GM13976 (cell line): Measurements from ENCODE around the gene CCR5AS.

Experiments used
- DNase-seq: peaks from one replicate; pipeline ENCODE4 v3.0.0; 2012; ENCODE audit warnings: low spot score
- in situ Hi-C: fragments of 300-500 bp; cut with MboI; formaldehyde crosslinking; loops from one replicate; pipeline ENCODE4 v1.12.0; 2022; ENCODE audit warnings: low sequenced_read_pairs, mixed read lengths, inconsistent platforms; ENCODE audit not compliant: unreplicated experiment
- TF ChIP-seq, protein P1 (sequence below): IDR thresholded peaks from 2 replicates; pipeline ENCODE4 v1.5.1; 2012; ENCODE audit warnings: borderline replicate concordance, mild to moderate bottlenecking; ENCODE audit not compliant: insufficient read depth; ENCODE audit errors: extremely low read depth, missing control alignments, control extremely low read depth

CCR5AS gene

GRCh38 chr3:46351646-46352045 lies 55.2 kb downstream of the CCR5AS start:
- TF ChIP-seq, protein P1, sequence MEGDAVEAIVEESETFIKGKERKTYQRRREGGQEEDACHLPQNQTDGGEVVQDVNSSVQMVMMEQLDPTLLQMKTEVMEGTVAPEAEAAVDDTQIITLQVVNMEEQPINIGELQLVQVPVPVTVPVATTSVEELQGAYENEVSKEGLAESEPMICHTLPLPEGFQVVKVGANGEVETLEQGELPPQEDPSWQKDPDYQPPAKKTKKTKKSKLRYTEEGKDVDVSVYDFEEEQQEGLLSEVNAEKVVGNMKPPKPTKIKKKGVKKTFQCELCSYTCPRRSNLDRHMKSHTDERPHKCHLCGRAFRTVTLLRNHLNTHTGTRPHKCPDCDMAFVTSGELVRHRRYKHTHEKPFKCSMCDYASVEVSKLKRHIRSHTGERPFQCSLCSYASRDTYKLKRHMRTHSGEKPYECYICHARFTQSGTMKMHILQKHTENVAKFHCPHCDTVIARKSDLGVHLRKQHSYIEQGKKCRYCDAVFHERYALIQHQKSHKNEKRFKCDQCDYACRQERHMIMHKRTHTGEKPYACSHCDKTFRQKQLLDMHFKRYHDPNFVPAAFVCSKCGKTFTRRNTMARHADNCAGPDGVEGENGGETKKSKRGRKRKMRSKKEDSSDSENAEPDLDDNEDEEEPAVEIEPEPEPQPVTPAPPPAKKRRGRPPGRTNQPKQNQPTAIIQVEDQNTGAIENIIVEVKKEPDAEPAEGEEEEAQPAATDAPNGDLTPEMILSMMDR, result no peak
- no peak for DNase-seq
- in situ Hi-C loops, result no loop called here

GRCh38 chr3:46350262-46350565 lies 56.7 kb downstream of the CCR5AS start:
- in situ Hi-C loops, result no loop called here
- no peak for DNase-seq
- TF ChIP-seq, protein P1, result no peak

DNA sequence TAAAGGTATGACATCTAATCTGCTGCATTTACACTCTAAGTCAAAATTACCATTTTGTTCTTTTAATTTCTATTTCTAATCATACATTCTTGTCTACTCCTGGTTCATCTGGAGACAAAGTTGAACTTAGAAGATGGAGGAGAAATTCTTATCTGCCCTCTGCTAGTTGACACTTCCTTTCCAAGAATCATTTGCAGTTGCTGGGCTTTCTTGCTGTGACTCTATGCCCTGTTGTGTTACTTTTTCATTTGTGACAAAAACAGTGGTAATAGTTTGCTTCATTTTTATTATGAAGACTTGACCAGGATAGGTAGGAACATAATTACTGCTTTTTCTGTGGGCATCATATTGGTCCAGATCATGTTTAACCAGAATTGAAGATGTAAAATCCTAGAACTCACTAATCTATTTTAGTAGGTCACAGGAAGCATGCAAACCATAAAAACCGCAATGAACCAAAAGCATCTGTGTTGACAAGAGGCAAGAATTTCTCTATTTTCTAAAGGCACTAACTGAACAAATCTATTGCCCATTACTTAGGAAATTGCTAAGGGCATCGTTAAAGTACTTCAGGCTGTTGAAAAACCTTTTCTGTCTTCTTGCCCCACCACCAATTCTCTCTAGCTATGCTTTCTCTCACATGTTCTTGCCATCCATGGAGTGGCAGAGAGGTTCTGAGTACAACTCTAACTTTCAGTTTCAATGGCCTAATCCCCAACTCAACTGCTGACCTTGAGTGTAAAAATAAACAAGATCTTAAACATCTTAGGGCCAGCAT lies 57.2 kb downstream of the CCR5AS start:
- in situ Hi-C loops, result no loop called here
- TF ChIP-seq, protein P1, result no peak
- DNase-seq, result no peak

GRCh38 chr3:46348823-46349482 lies 57.9 kb downstream of the CCR5AS start:
- in situ Hi-C loops, result no loop called here

DNA sequence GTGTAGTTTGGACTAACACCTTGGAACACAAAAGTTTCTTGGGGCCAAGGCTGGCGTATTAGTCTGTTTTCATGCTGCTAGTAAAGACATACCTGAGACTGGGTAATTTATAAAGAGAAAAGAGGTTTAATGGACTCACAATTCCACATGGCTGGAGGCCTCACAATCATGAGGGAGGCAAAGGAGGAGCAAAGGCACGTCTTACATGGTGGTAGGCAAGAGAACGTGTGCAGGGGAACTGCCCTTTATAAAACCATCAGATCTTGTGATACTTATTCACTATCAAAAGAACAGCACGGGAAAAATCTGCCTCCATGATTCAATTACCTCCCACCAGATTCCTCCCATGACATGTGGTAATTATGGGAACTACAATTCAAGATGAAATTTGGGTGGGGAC lies 62.4 kb downstream of the CCR5AS start:
- TF ChIP-seq, protein P1, result no peak
- in situ Hi-C loops, result no loop called here
- no peak for DNase-seq

More at GRCh38 chr3:46348823-46349482, 57.9 kb downstream of the CCR5AS start:
- DNase-seq, result no peak
- TF ChIP-seq, protein P1, result no peak

DNA sequence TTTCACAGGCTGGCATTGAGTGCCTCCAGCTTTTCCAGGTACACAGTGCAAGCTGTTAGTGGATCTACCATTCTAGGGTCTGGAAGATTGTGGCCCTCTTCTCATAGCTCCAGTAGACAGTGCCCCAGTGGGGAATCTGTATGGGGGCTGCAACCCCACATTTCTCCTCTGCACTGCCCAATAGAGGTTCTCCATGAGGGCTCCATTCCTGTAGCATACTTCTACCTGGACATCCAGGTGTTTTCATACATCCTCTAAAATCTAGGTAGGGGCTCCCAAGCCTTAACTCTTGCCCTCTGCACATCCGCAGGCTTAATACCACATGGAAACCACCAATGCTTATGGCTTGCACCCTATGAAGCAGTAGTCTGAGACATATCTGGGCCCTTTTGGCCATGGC lies 68.0 kb downstream of the CCR5AS start:
- TF ChIP-seq, protein P1, result no peak
- no peak for DNase-seq
- in situ Hi-C loops, result no loop called here
